ENCODE measurements around the gene TANC1.

TANC1 gene

DNA sequence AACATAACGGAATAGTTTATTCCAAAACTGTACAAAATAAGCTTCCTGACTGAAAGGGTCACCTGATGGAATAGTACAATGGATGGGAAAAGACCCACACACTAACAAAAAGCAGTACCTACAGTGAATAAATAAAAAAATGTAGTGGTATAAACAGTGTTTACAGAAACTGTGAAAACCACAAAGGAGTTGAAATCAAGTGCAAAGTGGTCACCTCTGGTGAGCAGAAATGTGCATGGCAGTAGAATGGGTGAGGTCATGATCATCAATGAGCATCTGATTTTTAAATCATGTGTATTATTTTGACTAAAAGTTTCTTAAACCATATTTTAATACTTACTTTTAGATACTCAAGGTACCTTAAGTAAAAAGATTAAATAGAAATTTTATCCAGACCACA is 306.7 kb downstream of the TANC1 start:
- no peaks in the 10 kb centered on the region for H3K9me2 ChIP-seq (replicated peaks; ENCODE audit: low read depth, low read length)
- H3K4me3 ChIP-seq (ENCODE audit: low read length, poor library complexity, severe bottlenecking), result no peak overlapping the region
- peaks cover 37% of the 10 kb centered on the region; the same call in 1 of the 2 replicates for H3K79me2 ChIP-seq (ENCODE audit: insufficient read depth, low read length)
- H2AFZ ChIP-seq (ENCODE audit: low read length), result no peak overlapping the region
- peaks cover 11% of the 10 kb centered on the region for H3K36me3 ChIP-seq (ENCODE audit: insufficient read depth, low read length)
- H3K4me2 ChIP-seq (ENCODE audit: low read depth, low read length, poor library complexity, severe bottlenecking), result peak overlapping the region; percentile 1
- no peaks in the 10 kb centered on the region for H3K27me3 ChIP-seq (ENCODE audit: insufficient read depth, low read length, poor library complexity, severe bottlenecking)
- no peaks in the 10 kb centered on the region for H3F3A ChIP-seq (ENCODE audit: low read depth)
- peaks cover 8% of the 10 kb centered on the region for H4K20me1 ChIP-seq (ENCODE audit: insufficient read depth, low read length, poor library complexity, severe bottlenecking)
- H3K9me3 ChIP-seq (ENCODE audit: insufficient read depth, low read depth, low read length), result no peaks in the 10 kb centered on the region
- no peak overlapping the region for H3K9ac ChIP-seq (ENCODE audit: low read depth, low read length, poor library complexity, severe bottlenecking)
- H3K4me1 ChIP-seq (ENCODE audit: insufficient read depth, low read length, poor library complexity, severe bottlenecking), result peaks cover 28% of the 10 kb centered on the region
- no peak for TF ChIP-seq EZH2phosphoT487 (IDR thresholded peaks at IDR 0.05; ENCODE audit: borderline replicate concordance)
- TF ChIP-seq, protein P1, sequence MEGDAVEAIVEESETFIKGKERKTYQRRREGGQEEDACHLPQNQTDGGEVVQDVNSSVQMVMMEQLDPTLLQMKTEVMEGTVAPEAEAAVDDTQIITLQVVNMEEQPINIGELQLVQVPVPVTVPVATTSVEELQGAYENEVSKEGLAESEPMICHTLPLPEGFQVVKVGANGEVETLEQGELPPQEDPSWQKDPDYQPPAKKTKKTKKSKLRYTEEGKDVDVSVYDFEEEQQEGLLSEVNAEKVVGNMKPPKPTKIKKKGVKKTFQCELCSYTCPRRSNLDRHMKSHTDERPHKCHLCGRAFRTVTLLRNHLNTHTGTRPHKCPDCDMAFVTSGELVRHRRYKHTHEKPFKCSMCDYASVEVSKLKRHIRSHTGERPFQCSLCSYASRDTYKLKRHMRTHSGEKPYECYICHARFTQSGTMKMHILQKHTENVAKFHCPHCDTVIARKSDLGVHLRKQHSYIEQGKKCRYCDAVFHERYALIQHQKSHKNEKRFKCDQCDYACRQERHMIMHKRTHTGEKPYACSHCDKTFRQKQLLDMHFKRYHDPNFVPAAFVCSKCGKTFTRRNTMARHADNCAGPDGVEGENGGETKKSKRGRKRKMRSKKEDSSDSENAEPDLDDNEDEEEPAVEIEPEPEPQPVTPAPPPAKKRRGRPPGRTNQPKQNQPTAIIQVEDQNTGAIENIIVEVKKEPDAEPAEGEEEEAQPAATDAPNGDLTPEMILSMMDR (conservative IDR thresholded peaks at IDR 0.05; ENCODE audit: low read length), result no peak

DNA sequence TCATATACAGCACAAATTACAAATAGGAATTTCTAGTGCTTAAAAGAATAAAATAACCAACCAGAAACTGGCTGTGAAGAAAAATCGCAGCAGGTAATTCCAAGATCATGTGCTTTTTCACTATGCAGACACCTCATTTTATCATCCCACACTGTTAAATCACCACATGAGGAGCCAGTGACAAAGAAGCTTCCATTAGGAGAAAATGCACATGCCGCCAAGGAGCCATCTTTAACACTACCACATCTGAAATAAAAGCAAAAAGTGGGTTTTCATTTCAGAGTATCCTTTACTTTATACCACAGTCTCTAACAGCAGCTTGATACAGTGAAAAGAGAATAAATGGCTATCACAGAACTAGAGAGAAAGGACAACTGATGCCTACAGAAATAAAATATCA is 311.3 kb downstream of the TANC1 start:
- no peaks in the 10 kb centered on the region for H3F3A ChIP-seq (ENCODE audit: low read depth)
- peak overlapping the region; percentile 53 for H3K4me2 ChIP-seq (ENCODE audit: low read depth, low read length, poor library complexity, severe bottlenecking)
- H3K36me3 ChIP-seq (ENCODE audit: insufficient read depth, low read length), result no peaks in the 10 kb centered on the region
- peaks cover 47% of the 10 kb centered on the region for H3K4me1 ChIP-seq (ENCODE audit: insufficient read depth, low read length, poor library complexity, severe bottlenecking)
- TF ChIP-seq EZH2phosphoT487 (IDR thresholded peaks at IDR 0.05; ENCODE audit: borderline replicate concordance), result no peak
- TF ChIP-seq, protein P1 (conservative IDR thresholded peaks at IDR 0.05; ENCODE audit: low read length), result no peak
- peak overlapping the region; percentile 38 for H3K9ac ChIP-seq (ENCODE audit: low read depth, low read length, poor library complexity, severe bottlenecking)
- no peak overlapping the region for H2AFZ ChIP-seq (ENCODE audit: low read length)
- peak overlapping the region; percentile 39 for H3K4me3 ChIP-seq (ENCODE audit: low read length, poor library complexity, severe bottlenecking)
- peaks cover 42% of the 10 kb centered on the region; the same call in 1 of the 2 replicates for H3K79me2 ChIP-seq (ENCODE audit: insufficient read depth, low read length)
- peaks cover 8% of the 10 kb centered on the region for H4K20me1 ChIP-seq (ENCODE audit: insufficient read depth, low read length, poor library complexity, severe bottlenecking)
- no peaks in the 10 kb centered on the region for H3K27me3 ChIP-seq (ENCODE audit: insufficient read depth, low read length, poor library complexity, severe bottlenecking)
- H3K9me2 ChIP-seq (replicated peaks; ENCODE audit: low read depth, low read length), result no peaks in the 10 kb centered on the region
- H3K9me3 ChIP-seq (ENCODE audit: insufficient read depth, low read depth, low read length), result no peaks in the 10 kb centered on the region

DNA sequence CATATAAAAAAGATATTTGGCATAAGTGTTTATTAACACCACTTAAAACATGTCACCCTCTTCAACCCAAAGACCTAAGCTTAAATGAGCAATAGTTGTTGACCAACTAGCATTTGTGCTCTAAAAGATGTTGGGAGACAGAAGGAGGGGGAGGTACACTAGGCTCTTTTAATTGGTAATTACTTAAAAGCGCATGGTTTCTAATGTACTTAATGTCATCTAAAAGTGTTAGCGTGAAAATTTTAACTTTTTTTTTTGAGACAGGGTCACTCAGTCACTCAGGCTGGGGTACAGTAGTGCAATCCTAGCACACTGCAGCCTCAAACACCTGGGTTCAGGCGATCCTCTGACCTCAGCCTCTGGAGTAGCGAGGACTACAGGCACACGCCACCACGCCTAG is 312.6 kb downstream of the TANC1 start:
- Histone ChIP-seq H3F3A (ENCODE audit: low read depth) (no peaks in the 10 kb centered on the region), H3K9ac (ENCODE audit: low read depth, low read length, poor library complexity, severe bottlenecking) (no peak overlapping the region), H2AFZ (ENCODE audit: low read length) (no peak overlapping the region), H3K4me2 (ENCODE audit: low read depth, low read length, poor library complexity, severe bottlenecking) (peak overlapping the region; percentile 42), H3K9me3 (ENCODE audit: insufficient read depth, low read depth, low read length) (no peaks in the 10 kb centered on the region), H3K36me3 (ENCODE audit: insufficient read depth, low read length) (no peaks in the 10 kb centered on the region), H3K9me2 (replicated peaks; ENCODE audit: low read depth, low read length) (no peaks in the 10 kb centered on the region), H3K79me2 (ENCODE audit: insufficient read depth, low read length) (peaks cover 52% of the 10 kb centered on the region), H3K4me3 (ENCODE audit: low read length, poor library complexity, severe bottlenecking) (no peak overlapping the region), H4K20me1 (ENCODE audit: insufficient read depth, low read length, poor library complexity, severe bottlenecking) (peaks cover 13% of the 10 kb centered on the region), H3K4me1 (ENCODE audit: insufficient read depth, low read length, poor library complexity, severe bottlenecking) (peaks cover 49% of the 10 kb centered on the region), H3K27me3 (ENCODE audit: insufficient read depth, low read length, poor library complexity, severe bottlenecking) (no peaks in the 10 kb centered on the region)
- no peak for TF ChIP-seq EZH2phosphoT487 (IDR thresholded peaks at IDR 0.05; ENCODE audit: borderline replicate concordance)
- TF ChIP-seq, protein P1 (conservative IDR thresholded peaks at IDR 0.05; ENCODE audit: low read length), result no peak
